Sigmoid colon (tissue), 4 donors: ENCODE data around the gene MOBP.

Experiments
- POLR2A ChIP-seq, 2 donors: fragments of 450-650 bp; IDR thresholded peaks; one replicate each; pipeline ENCODE4 v1.6.1; 2016; ENCODE audit warnings: antibody characterized with exemption in 2 of 2, mild to moderate bottlenecking in 2 of 2, moderate library complexity in 2 of 2
- POLR2AphosphoS5 ChIP-seq, 4 donors: sonication (generic); formaldehyde crosslinking; IDR thresholded peaks; one replicate each; pipeline ENCODE4 v1.6.1; 2017; ENCODE audit warnings: antibody characterized with exemption in 4 of 4
- TF ChIP-seq, protein P1 (sequence below), 4 experiments: fragments of 450-650 bp in 3 of 4; fragments of 200-600 bp in 1 of 4; IDR thresholded peaks; one replicate each; pipeline ENCODE4 v1.5.1; 2016 to 2019; ENCODE audit warnings: antibody characterized with exemption in 4 of 4, mild to moderate bottlenecking in 3 of 4, moderate library complexity in 2 of 4

DNA sequence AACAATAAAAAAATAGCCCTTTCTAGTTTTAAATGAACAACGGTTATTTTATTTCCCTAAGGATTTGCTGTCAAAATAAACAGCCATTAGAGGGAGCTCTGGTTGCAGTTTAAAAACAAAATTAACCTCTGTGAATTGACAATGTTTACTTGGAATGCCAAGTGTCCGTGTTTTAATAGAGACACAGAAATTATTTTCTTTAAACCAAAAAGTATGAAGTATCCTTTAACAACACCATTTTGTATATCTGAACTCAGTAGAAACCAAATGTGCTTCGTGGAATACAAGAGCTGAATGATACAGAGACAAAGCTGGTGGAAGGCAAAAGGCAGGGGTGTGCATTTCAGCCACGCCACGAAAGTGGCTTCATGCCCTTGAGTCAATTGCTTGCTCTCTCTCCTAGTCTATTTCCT lies 74.4 kb downstream of the MOBP start:
- TF ChIP-seq, protein P1, sequence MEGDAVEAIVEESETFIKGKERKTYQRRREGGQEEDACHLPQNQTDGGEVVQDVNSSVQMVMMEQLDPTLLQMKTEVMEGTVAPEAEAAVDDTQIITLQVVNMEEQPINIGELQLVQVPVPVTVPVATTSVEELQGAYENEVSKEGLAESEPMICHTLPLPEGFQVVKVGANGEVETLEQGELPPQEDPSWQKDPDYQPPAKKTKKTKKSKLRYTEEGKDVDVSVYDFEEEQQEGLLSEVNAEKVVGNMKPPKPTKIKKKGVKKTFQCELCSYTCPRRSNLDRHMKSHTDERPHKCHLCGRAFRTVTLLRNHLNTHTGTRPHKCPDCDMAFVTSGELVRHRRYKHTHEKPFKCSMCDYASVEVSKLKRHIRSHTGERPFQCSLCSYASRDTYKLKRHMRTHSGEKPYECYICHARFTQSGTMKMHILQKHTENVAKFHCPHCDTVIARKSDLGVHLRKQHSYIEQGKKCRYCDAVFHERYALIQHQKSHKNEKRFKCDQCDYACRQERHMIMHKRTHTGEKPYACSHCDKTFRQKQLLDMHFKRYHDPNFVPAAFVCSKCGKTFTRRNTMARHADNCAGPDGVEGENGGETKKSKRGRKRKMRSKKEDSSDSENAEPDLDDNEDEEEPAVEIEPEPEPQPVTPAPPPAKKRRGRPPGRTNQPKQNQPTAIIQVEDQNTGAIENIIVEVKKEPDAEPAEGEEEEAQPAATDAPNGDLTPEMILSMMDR (IDR thresholded peaks at IDR 0.05): no peak
- TF ChIP-seq POLR2A (IDR thresholded peaks at IDR 0.05): no peak
- TF ChIP-seq POLR2AphosphoS5 (IDR thresholded peaks at IDR 0.05): no peak
